Dermis microvascular lymphatic vessel endothelial cell (primary cell): Measurements from ENCODE around the gene FCHSD1. TPM values are rescaled to one million over a fixed set of nuclear protein-coding genes. Genes with fewer than 3 reads are reported as not detected.
A peak's percentile ranks its signal among the peaks of the same experiment; 100 is the strongest.

Experiments used
- DNase-seq, 2 donors: peaks; one replicate each; pipeline versions ENCODE4 v3.0.0 to v3.0.0-alpha.2; 2010; ENCODE audit warnings: low read depth in 2 of 2
- total RNA-seq: library from RNA; depleted of rRNA; stranded (reverse); fragments of >200 nt; gene quantifications from 2 replicates; pipeline ENCODE4 v1.2.1, GENCODE V29; 2014

FCHSD1 gene
- total RNA-seq, 1 donor from 2014 or later = 10.7 TPM

DNA sequence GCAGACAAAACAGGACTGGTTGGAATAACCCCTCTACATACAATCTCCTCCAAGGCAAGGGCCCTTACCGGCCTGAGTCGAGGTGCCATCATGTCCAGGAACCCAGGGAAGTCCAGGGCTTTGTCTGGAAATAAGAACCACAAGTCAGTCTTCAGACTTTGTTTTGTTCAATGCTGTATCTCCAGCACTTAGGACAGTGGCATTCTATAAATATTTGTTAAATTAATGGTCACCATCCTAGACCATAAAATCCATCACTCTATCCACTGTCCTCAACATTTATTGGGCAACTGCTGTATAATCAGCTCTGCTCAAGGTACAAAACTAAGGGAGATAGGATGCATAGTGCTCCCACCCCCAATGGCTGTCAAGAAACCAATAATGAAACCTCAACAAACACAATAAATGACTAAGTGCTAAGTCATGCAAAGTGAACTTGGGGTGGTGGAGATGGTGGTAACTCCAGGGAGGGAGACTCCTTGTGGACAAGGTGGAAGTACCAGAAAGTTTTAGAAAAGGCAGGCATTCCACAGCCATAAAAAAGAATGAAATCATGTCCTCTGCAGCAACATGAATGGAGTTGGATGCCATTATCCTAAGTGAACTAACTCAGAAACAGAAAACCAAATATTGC lies 9.5 kb downstream of the FCHSD1 start:
- DNase-seq = peak in 1 of 2 donors; percentile 47

DNA sequence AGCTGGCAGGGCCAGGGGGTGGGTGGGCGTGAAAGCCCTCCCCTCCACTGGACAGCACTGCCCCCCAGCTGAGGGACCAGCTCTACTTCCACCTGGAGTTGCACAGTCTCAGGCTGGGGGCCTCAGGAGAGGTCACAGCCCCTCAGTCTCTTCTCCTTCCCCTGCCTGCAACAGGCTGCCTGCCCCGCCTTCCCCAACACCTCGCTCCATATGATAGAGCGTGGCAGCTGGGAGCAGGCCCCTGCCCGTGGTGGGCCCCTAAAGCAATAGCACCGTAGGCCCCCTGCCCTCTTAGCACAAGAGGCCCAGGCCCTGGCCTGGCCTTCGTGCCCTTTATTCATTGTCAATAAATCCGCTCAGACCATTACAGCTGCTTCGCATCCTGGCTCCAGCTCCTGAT lies 10.5 kb downstream of the FCHSD1 start:
- DNase-seq = no peak

DNA sequence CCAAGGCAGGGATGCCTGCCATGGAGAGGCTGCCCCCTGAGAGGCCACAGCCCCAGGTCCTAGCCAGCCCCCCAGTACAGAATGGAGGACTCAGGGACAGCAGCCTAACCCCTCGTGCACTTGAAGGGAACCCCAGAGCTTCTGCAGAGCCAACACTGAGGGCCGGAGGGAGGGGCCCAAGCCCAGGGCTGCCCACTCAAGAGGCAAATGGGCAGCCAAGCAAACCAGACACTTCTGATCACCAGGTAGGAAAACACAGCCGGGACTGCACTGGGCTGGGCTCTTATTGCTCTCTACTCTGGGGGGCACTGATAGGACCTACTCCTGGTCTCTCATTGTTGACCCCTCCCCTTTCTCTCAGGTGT lies 11.2 kb downstream of the FCHSD1 start:
- DNase-seq = no peak

DNA sequence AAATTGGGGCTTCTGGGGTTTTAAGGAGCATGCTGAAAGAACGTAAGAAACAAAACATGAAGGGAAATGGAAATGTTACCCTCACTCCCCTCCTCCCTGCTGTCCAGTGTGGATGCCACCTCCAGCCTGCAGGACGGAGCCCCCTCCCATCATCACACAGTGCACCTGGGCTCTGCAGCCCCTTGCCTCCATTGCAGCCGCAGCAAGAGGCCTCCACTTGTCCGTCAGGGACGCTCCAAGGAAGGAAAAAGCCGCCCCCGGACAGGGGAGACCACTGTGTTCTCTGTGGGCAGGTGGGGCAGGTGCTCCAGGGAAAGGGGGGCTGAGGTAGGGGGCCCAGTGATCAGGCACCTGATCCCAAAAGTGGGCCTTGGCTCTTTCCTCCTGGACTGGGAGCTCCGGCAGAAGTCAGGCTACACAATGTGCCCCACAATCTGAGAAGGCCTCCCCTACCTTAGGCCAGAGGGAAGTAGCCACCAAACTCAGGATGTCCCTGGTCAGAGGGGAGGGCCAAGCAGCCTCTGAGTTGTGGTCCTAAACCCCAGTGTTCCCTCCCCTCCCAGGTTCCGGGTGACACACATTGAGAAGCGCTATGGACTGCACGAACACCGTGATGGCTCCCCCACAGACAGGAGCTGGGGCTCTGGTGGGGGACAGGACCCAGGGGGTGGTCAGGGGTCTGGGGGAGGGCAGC lies 11.7 kb downstream of the FCHSD1 start:
- no peak for DNase-seq

DNA sequence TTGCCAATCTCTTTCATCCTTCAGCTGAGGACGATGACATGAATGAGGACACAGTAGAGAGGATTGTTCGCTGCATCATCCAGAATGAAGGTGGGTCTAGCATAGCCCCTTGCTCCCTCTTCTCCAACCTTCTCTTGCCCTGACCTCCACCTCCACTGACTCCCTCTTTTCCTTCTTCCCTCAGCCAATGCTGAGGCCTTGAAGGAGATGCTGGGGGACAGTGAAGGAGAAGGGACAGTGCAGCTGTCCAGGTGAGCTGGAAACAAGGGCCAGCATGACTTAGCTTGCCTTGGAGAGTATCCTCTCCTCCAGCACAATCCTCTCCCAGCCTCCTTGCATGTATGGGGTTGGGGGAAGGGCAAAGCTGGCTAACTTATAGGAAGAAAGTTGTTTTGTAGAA lies 12.4 kb downstream of the FCHSD1 start:
- DNase-seq = no peak

DNA sequence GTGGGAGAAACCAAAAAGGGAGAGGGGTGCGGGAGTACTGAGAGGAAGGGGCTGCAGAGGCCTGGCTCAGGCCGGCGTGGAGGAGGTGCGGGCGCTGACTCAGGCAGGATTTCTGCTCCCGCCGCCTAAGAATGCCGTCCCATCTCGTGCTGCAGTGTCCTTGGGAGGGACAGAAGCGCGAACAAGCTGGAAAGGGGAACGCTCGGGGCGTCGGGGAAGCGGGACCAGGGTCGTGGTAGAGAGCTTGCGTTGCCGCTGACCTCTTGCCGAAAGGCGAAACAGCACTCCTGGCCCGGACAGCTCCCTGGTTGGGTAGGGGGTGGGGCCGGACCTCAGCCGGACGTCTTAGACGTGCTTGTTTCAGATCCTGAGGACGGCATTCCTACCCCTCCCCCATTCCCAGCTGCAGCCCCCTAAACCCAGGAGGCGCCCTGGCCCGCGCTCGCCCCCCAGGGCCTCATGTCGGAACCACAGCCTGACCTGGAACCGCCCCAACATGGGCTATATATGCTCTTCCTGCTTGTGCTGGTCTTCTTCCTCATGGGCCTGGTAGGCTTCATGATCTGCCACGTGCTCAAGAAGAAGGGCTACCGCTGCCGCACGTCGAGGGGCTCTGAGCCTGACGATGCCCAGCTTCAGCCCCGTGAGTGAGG lies 13.3 kb downstream of the FCHSD1 start:
- peak in 1 of 2 donors; percentile 53 for DNase-seq

DNA sequence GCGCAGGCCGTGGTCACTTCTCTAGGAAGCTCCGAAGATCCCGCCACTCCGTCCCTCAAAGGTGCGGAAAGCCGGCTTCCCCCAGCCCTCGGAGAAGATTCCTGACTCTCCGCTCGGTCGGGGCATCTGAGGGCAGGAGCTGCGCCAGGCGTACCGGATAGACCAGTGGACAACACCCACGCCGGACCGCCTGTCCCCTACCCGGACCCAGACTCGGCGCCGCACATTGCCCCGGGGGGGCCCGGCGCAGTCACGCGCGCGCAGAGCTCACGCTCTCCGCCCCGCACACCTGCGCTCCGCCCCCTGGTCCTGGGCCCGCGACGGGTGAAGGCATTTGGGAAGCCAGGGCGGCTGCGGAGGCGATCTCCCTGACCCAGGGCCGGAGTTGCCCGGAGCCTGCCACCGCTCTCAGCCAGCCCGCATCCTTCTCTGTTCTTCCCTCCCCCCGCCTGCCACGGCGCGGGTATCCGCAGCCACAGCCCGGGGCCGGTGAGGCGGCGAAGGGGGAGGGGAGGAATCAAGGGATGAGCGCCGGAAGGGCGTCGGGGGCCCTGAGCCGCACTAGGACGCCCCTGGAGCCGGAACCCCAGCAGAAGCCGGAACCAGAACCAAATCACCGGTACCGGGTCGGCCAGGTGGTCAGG lies 14.0 kb downstream of the FCHSD1 start:
- no peak for DNase-seq

DNA sequence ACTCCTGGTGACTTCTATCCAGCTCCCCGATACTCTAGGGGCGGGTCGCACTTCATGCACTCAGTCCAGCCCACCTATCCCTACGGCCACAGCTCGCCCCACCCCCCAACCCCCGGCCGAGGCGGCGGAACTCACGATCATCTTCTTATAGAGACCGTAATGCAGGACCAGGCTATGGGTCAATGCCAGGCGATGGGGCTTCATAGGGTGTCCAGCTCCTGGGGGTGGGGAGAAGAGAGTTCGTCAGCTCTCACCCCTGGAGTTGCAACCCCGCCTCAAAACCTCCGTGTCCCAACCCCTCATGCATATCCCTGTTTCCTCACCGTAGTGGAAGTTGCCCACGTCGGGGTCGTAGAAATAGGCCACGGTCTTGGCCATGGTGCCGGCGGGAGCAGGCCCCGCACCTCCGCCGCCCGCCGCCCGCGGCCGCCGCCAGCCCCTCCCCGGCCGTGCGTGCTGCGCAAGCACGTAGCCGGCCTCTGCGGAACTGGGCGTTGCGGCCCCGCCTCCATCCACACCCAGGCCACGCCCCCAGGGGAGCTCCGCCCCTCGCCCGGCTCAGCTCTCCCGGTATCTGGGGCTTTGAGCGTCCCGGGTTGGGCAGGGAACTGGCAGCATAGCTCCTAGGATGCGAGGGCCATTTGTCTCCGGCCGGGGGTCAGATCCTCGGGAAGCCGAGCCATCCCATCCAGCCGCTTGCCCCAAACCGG lies 14.7 kb downstream of the FCHSD1 start, which contains the start of the genes HDAC3 and RELL2:
Gene HDAC3, minus strand, starts transcription at position 437 of the 710 bp plus-strand sequence. Its CDS starts 59 bp downstream, at position 378.
Gene RELL2, plus strand, starts transcription at position 585 of the 710 bp plus-strand sequence. CDS start 1,229 bp downstream, outside the sequence.
- DNase-seq = peak; percentile 69 to 90

DNA sequence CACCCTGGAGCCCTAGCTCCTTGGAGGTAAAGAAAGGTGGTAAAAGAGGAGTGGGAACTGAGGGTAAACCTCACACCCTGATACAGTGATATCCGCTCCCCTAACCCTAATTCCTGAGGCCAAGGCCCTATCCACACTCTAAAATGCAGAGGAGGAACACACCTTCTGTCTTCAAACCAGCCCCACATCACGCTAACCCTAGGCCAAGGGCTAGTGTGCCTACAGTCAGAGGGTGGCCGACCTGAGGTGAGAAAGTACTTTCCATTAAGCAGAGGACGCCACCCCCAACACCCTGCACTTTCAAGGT lies 15.2 kb downstream of the FCHSD1 start:
- DNase-seq = no peak

DNA sequence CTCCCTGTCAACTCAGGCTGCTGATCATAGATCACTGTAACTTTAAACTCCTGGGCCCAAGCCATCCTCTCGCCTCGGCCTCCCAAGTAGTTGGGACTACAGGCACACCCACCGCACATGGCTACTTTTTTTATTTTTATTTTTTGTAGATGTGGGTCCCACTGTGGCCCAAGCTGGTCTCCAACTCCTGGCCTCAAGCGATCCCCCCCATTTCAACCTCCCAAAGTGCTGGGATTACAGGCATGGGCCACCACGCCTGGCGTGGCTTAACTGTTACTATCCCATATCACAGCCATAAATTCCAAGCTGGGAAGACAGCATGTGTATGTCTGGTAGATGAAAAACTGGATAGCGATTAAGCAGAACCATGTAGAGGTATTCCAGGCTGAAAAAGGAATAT lies 15.6 kb downstream of the FCHSD1 start:
- DNase-seq = no peak

DNA sequence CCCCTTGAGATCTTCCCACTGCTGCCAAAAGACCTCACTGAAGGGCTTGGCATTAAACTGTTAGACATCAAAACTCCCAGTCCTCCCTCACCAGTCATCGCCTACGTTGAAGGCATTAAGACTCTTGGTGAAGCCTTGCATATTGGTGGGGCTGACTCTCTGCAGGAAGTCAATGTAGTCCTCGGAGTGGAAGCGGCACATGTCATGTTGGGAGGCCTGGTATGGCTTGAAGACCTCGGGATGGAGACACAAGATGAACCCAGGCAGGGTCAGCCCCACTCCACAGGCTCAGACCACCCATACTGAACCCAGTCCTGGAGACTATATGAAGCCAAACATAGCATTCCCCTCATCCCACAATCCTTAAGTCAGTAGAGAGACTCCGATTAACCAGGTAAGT lies 16.5 kb downstream of the FCHSD1 start:
- no peak for DNase-seq

DNA sequence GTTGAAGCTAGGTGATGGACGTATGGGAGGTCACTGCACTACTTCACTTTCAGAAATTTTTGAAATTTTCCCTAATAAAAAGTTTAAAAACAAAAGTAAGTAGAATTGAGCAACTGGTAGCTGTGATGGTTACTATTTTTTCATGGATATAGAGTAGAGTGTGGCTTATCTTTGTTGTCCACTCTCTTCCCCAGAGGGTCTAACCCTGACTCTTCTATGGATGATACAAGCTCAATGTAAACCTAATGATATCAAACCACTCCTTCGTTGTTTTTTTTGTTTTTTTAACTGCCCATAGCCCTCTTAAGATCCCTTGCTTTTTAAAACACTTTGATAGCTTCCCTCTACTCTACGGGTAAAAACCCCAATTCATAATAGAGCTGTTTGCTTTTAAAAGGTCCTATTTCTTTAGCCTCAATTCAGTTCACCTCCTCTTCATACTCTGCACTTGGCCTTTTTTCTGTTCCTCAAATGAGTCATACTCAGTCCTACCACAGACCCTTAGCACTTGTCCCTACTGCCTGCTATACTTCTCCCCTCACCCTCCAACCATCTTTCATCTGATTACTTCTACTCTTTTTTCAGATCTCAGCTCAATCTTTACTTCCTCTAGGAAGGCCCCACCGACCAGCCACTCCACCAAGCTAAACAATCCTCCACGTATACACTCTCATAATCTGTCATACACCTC lies 17.2 kb downstream of the FCHSD1 start:
- DNase-seq = no peak

DNA sequence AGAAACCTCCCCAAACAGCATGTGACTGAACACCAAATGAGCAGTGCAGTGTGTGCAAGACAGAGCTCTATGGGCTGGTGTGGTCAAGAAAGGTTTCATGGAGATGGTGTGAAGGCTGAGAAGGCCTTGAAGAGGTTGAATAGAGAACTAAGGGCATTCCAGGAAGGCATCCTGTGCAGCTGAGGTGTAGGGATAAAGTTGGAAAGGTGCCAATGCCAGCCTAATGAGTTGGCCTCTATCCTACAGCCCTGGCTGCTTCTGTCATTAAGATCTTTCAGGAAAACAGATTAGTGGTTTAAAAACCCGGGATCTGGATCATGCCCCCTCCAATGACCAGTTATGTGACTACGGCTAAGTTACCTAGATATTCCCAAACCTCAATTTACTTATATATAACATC lies 18.6 kb downstream of the FCHSD1 start:
- no peak for DNase-seq

DNA sequence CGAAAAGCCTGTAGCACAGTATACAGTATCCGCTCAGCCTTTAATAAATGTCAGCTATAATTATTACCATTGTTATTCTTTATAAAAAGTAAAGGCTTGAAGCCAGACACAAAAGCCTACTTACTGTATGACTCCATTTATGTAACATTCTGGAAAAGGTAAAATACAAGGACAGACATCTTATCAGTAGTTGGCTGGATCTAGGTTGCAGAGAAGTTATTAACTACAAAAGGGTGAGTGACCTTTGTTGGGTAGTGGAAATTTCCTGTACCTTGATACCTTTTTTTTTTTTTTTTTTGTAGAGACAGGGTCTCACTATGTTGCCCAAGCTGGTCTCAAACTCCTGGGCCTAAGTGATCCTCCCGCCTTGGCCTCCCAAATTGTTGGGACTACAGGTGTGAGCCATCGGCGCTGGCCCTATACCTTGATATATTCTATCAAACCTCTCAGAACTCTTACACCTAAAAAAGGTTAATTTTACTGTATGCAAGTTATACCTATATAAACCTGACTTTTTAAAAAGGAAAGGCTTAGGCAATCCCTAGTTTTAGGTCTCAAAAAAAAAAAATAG lies 20.6 kb downstream of the FCHSD1 start:
- no peak for DNase-seq

DNA sequence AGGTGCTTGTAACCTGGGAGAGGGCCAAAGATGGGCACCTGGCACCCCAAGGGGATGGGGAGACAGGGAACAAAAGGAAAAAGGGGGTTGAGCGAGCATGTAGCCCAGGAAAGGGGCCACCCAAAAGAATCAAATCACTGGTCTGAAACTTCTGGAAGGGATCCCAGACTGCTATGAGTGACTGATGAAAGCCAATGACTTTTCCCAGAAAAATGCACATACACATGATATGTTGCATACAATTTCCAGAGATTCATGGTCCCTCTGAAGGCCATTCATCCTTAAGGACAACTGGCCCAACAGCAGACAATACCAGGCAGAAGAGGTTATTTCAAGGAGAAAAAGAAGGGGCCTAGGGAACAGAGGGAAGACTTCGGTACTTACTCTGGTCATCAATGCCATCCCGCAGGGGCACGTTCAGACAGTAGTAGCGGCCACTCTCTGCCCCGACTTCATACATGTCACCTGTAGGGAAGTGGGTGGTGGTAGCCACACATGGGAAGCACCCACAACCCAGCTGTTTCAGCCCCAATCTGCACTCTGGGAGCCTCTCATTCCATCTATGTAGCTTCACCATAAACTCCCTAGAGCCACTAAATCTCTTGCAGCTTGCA lies 22.9 kb downstream of the FCHSD1 start:
- DNase-seq = no peak

DNA sequence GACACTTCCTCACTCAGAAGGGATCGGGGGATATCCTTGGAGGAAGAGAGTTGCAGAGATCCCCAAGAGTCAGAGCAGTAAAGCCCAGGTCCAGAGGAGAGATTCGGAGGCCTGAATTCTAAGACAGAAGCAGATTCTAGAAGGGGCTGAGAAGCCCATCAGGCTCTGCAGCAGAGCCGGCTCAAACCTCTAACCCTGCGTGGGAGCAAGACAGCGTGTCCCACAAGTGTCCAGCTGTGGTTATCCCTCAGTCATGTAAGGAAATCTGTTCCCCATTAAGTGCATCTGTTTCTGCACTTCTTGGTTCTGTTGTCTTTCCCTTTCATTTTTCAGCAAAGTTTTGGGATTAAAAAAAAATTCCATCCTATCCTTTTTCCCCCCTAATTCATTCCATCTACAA lies 27.6 kb downstream of the FCHSD1 start:
- DNase-seq = no peak

DNA sequence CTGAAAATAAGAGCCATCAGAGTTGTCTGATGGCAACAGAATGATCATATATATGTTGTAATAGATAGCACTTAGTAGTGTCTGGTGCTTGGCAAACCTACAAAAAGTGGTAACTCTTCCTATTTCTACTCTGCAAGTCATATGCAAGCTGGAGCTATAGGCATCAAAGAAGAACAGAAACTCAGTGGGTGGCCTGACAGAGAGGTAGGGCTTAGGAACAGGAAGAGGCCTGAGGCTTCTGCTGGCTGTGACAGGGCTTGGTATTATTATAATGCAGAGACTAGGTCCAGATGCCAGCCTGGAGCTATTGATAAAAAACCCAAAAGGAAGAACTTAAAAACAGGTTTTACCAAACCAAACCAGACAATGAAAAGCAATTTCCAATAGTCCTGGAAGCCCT lies 28.0 kb downstream of the FCHSD1 start:
- no peak for DNase-seq

DNA sequence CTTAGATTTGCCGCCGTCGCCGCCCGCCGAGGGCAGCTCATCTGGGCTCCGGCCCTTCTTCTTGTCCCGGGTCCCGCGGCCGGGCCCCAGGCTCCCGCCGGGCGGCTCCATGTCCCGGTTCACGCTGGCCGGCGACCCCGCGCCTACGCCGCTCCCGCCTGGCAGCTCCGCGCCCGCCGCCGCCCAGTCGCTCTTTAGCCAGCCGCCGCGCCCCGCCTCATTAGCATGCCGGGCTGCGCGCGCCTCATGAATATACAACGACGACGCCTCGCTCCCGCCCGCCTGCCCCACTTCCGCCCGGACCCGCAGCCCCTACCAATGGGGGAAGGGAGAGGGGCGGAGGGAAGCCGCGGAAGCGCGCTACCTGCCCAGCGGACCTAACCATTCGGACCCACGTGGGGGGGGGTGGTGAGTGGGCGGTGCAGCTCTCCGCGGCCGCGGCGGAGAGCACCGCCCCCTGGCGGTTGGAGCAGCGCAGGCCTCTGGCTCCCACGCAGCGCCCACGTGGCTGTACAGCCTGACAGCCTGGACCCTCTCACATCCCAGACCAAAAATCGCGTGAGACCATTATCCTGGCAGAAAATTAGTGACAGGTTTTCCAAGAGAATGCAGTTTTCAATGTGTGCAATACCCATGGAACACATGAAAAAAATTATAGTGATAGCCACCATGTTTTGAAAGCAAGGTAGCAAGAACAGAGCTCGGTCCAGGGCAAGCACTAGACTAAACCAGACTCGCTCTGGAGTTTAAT lies 32.2 kb downstream of the FCHSD1 start, which contains the start of gene DIAPH1:
Gene DIAPH1, minus strand, starts transcription at position 197 of the 751 bp plus-strand sequence. Its CDS starts 86 bp downstream, at position 111.
- DNase-seq = peak; percentile 93 to 97

DNA sequence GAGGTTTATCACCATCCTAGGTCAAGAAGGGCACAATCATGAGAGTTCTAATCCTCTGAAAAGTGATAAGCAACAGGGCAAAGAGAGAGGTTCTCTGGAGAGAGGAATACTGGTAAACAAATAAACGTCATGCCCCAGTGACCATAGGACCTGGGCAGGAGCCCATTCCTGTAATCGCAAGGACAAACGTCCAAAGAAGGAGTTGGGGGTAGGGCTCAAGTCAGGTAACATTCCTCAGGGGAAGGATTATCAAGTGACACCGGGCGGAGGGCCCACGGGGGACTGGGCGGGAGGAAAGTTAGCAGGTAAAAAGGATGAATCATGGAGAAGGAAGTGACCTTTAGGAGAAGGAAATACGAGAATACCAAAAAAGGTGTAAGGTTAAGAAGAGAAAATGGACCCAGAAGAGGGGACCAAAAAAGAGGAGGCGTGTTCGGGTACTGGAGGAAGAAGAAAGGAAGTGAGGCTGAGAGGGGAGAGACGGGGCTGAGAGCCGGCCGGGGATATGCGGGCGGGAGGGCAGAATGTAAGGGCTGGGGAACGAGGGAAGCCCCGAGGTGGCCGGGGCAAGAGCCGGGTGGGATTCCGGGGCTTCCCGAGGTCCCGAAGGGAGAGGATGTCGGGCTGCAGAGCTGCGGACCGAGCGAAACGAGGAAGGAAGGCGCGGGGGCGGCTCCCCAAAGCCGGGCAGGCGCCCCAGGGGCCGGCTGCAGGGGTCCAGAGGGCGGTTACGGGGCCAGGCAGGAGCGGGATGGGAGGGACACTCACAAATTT lies 33.0 kb downstream of the FCHSD1 start:
- DNase-seq = peak; percentile 14 to 42
